ENCODE data around the gene SCYL1. TPM values are rescaled to one million over a fixed set of nuclear protein-coding genes. Genes with fewer than 3 reads are reported as not detected.
A peak's percentile ranks its signal among the peaks of the same experiment; 100 is the strongest.

The SCYL1 gene
- total RNA-seq, 2 experiments from 2014 or later = 66.5 to 78.8 TPM

DNA sequence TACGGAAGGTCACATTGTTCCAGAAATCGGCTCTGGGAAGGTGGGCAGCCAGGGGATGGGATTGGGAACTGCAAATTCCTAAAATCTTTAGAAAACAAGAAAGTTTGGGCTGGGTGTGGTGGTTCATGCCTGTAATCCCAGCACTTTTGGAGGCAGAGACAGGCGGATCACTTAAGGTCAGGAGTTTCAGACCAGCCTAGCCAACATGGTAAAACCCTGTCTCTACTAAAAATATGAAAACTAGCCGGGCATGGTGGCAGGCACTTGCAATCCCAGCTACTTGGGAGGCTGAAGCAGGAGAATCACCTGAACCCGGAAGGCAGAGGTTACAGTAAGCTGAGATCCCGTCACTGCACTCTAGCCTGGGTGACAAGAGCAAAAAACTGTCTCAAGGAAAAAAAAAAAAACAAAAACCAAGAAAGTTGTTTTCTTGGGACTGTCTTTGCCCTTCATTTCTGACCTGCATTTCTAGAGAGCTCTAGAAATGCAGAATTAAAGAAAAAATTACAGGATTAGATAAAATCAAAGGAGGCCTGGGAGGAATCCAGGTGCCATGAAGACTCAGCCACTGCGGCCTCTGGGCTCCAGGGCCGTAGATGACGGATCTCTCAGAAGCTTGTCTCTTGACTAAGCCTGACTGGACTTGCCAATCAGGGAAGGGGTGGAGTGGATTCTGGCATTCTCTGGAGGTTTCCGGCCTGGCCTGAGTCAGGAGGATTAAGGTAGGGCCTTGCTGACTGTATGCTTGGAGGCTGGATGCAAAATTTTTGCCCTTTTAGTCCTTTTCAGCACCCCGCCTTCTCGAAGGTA is 31.3 kb upstream of the SCYL1 start:
- peaks cover 2% of the 10 kb centered on the region for H3K36me3 Mint-ChIP-seq (ENCODE audit: low read depth)
- no peaks in the 10 kb centered on the region for H3K27me3 Mint-ChIP-seq
- no peaks in the 10 kb centered on the region for H3K9me3 Mint-ChIP-seq (ENCODE audit: low read depth)
- DNase-seq (no peak), ATAC-seq (no peak)
- H3K4me1 Mint-ChIP-seq = peaks cover 67% of the 10 kb centered on the region
- ChIA-PET POLR2A (interaction anchor here (0.6 to 25.9 kb wide), 11 partner anchors 8 to 110 kb away, joined by 3 to 1637 read pairs (median 10); partner anchors contain the start of gene NEAT1), CTCF (interaction anchor here (0.6 to 8.4 kb wide), 12 partner anchors 10 to 1328 kb away, joined by 3 to 72 read pairs (median 4); partner anchors contain the start of genes NEAT1 and ZNHIT2)
- peak overlapping the region; percentile 91 for H3K27ac Mint-ChIP-seq
- H3K4me3 Mint-ChIP-seq = peak overlapping the region; percentile 65
- intact Hi-C loops (cut with DNase I, micrococcal nuclease) = loop anchor here in 1 of 2 experiments (1.0 kb wide), 2 partner anchors 16 to 21 kb away; no protein-coding TSS in a partner anchor

DNA sequence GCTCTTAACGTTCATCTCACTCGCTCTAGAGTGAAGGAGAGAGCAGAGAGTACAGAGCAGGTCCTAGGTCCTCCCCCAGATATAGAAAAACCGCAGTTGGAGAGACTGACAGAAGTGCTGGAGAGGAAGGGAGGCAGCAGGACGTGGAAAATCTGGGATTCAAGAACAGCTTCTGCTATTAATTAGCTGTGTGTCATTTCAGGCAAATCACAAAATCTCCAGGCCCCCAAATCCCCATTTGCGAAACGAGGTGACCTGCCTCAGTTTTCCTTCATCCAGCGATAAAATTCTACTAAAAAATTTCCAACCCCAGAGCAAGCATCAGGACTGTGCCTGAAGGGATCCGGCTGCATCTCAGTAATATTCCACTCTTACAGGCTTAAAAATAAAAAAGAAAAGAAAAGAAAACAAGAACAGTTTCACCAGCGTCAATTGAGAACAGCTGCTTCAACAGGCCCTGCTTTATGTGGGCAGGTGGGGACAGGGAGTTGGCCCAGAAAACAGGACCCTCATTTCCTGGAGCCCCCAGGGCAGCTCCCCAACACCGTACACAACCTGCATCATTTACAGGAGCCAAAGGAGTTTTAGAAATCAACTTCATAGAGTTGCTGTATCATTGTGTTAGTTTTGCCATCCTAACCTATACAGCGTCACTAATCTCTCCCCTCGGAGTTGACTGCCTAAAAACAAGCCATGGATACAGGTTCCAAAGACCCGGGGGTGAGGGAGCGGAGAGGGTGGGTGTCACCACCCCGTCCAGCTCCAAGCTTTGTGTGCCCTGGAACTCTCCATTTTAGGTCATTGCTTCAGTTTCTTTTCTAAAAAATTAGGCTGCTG is 28.4 kb upstream of the SCYL1 start:
- no peaks in the 10 kb centered on the region for H3K9me3 Mint-ChIP-seq (ENCODE audit: low read depth)
- H3K27ac Mint-ChIP-seq = peak overlapping the region; percentile 96
- ATAC-seq (peak; percentile 8), DNase-seq (peak; percentile 45)
- POLR2A ChIA-PET = interaction anchor here (0.7 to 25.9 kb wide), 15 partner anchors 9 to 1951 kb away, joined by 3 to 1637 read pairs (median 5); partner anchors contain the start of genes NEAT1, POLA2 and ZNRD2
- peaks cover 2% of the 10 kb centered on the region for H3K36me3 Mint-ChIP-seq (ENCODE audit: low read depth)
- CTCF ChIA-PET = interaction anchor here (0.7 to 6.0 kb wide), 13 partner anchors 10 to 91 kb away, joined by 3 to 90 read pairs (median 4); partner anchors contain the start of gene NEAT1
- intact Hi-C loops (cut with DNase I, micrococcal nuclease) = loop anchor here (1.0 to 2.0 kb wide), 8 partner anchors 19 to 718 kb away; partner anchors contain the start of genes NEAT1 (in 2 of the 2), SLC25A45 (in 2 of the 2) and SF1 (in 1 of the 2)
- H3K27me3 Mint-ChIP-seq = no peaks in the 10 kb centered on the region
- peaks cover 49% of the 10 kb centered on the region for H3K4me1 Mint-ChIP-seq
- no peak overlapping the region for H3K4me3 Mint-ChIP-seq

DNA sequence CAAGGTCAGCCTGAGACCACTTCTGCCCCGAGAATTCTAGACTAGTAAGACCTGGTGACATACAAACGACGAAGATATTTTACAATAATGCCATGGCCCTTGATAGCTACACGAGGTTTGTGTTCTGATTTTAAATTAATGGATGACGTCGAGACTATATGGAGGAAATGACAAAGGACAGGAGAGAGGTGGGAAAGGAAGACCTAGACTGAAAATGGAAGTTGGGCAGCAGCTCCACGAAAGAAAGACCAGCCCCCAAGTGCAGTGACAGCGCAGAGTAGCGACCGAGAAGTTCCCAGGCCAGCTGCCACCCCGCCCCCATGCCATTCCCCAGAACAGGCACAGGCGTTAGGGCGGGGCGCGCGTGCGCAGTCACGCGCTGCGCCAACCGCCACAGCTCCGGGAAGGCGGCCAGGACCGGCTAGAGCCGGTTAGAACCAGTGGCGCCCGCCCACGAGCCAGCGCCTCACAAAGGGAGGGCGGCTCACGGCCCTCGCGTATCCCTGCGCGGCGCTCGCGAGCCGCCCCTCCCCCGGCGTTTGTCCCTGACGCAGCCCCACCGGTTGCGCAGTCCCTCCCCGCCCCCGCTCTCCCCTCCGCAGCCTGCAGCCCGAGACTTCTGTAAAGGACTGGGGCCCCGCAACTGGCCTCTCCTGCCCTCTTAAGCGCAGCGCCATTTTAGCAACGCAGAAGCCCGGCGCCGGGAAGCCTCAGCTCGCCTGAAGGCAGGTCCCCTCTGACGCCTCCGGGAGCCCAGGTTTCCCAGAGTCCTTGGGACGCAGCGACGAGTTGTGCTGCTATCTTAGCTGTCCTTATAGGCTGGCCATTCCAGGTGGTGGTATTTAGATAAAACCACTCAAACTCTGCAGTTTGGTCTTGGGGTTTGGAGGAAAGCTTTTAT is 27.5 kb upstream of the SCYL1 start:
- POLR2A ChIA-PET = interaction anchor here (0.5 to 25.9 kb wide), 17 partner anchors 10 to 1950 kb away, joined by 3 to 1637 read pairs (median 5); partner anchors contain the start of genes NEAT1, POLA2 and ZNRD2
- ATAC-seq (peak; percentile 70), DNase-seq (peak; percentile 100)
- peaks cover 41% of the 10 kb centered on the region for H3K4me1 Mint-ChIP-seq
- no peaks in the 10 kb centered on the region for H3K27me3 Mint-ChIP-seq
- H3K27ac Mint-ChIP-seq = peak overlapping the region; percentile 96
- H3K9me3 Mint-ChIP-seq (ENCODE audit: low read depth) = no peaks in the 10 kb centered on the region
- intact Hi-C loops (cut with DNase I, micrococcal nuclease) = loop anchor here (1.0 to 2.0 kb wide), 8 partner anchors 20 to 719 kb away; partner anchors contain the start of genes NEAT1 (in 2 of the 2), SLC25A45 (in 2 of the 2) and SF1 (in 1 of the 2)
- CTCF ChIA-PET = interaction anchor here (0.7 to 6.0 kb wide), 14 partner anchors 9 to 123 kb away, joined by 3 to 90 read pairs (median 4); partner anchors contain the start of gene NEAT1
- peaks cover 2% of the 10 kb centered on the region for H3K36me3 Mint-ChIP-seq (ENCODE audit: low read depth)
- H3K4me3 Mint-ChIP-seq = no peak overlapping the region

DNA sequence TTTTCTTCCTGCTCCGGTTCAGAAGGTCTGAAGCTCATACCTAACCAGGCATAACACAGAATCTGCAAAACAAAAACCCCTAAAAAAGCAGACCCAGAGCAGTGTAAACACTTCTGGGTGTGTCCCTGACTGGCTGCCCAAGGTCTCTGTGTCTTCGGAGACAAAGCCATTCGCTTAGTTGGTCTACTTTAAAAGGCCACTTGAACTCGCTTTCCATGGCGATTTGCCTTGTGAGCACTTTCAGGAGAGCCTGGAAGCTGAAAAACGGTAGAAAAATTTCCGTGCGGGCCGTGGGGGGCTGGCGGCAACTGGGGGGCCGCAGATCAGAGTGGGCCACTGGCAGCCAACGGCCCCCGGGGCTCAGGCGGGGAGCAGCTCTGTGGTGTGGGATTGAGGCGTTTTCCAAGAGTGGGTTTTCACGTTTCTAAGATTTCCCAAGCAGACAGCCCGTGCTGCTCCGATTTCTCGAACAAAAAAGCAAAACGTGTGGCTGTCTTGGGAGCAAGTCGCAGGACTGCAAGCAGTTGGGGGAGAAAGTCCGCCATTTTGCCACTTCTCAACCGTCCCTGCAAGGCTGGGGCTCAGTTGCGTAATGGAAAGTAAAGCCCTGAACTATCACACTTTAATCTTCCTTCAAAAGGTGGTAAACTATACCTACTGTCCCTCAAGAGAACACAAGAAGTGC is 26.7 kb upstream of the SCYL1 start:
- Mint-ChIP-seq H3K9me3 (ENCODE audit: low read depth) (no peaks in the 10 kb centered on the region), H3K4me3 (no peak overlapping the region), H3K36me3 (ENCODE audit: low read depth) (peaks cover 2% of the 10 kb centered on the region), H3K27ac (no peak overlapping the region), H3K27me3 (no peaks in the 10 kb centered on the region), H3K4me1 (peaks cover 33% of the 10 kb centered on the region)
- POLR2A ChIA-PET = interaction anchor here (0.6 to 25.9 kb wide), 25 partner anchors 9 to 769 kb away, joined by 3 to 1637 read pairs (median 4); partner anchors contain the start of genes DPF2, FAU, MRPL49 and NEAT1
- peak; percentile 9 for ATAC-seq
- intact Hi-C loops (cut with DNase I, micrococcal nuclease) = no loop called here
- peak; percentile 79 for DNase-seq
- CTCF ChIA-PET = interaction anchor here (0.7 to 6.0 kb wide), 12 partner anchors 10 to 124 kb away, joined by 3 to 90 read pairs (median 9); partner anchors contain the start of gene NEAT1

DNA sequence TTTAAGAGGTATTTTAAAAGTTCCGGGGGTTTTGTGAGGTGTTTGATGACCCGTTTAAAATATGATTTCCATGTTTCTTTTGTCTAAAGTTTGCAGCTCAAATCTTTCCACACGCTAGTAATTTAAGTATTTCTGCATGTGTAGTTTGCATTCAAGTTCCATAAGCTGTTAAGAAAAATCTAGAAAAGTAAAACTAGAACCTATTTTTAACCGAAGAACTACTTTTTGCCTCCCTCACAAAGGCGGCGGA is 26.2 kb upstream of the SCYL1 start:
- Mint-ChIP-seq H3K4me1 (peaks cover 30% of the 10 kb centered on the region), H3K4me3 (no peak overlapping the region), H3K27ac (no peak overlapping the region), H3K27me3 (no peaks in the 10 kb centered on the region), H3K36me3 (ENCODE audit: low read depth) (peaks cover 2% of the 10 kb centered on the region), H3K9me3 (ENCODE audit: low read depth) (no peaks in the 10 kb centered on the region)
- intact Hi-C loops (cut with DNase I, micrococcal nuclease) = no loop called here
- ChIA-PET CTCF (interaction anchor here (0.7 to 6.0 kb wide), 8 partner anchors 9 to 111 kb away, joined by 3 to 90 read pairs (median 12); partner anchors contain the start of gene NEAT1), POLR2A (interaction anchor here (0.6 to 25.9 kb wide), 26 partner anchors 9 to 720 kb away, joined by 3 to 1637 read pairs (median 4); partner anchors contain the start of genes DPF2, EHBP1L1, FAM89B and FAU)
- ATAC-seq (no peak), DNase-seq (no peak)

DNA sequence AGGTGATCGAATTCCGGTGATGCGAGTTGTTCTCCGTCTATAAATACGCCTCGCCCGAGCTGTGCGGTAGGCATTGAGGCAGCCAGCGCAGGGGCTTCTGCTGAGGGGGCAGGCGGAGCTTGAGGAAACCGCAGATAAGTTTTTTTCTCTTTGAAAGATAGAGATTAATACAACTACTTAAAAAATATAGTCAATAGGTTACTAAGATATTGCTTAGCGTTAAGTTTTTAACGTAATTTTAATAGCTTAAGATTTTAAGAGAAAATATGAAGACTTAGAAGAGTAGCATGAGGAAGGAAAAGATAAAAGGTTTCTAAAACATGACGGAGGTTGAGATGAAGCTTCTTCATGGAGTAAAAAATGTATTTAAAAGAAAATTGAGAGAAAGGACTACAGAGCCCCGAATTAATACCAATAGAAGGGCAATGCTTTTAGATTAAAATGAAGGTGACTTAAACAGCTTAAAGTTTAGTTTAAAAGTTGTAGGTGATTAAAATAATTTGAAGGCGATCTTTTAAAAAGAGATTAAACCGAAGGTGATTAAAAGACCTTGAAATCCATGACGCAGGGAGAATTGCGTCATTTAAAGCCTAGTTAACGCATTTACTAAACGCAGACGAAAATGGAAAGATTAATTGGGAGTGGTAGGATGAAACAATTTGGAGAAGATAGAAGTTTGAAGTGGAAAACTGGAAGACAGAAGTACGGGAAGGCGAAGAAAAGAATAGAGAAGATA is 25.7 kb upstream of the SCYL1 start, which contains the start of gene MALAT1:
Gene MALAT1 (plus strand): TSS at position 69 of the 736 bp plus-strand sequence.
- ATAC-seq (peak; percentile 24), DNase-seq (peak; percentile 96)
- Mint-ChIP-seq H3K36me3 (ENCODE audit: low read depth) (peaks cover 2% of the 10 kb centered on the region), H3K27ac (no peak within 1 kb of the TSS), H3K9me3 (ENCODE audit: low read depth) (no peaks in the 10 kb centered on the region), H3K27me3 (no peaks in the 10 kb centered on the region), H3K4me1 (peaks cover 30% of the 10 kb centered on the region), H3K4me3 (no peak within 1 kb of the TSS)
- ChIA-PET CTCF (interaction anchor here (1.0 to 6.0 kb wide), 11 partner anchors 9 to 237 kb away, joined by 3 to 90 read pairs (median 6); partner anchors contain the start of genes NEAT1 and POLA2), POLR2A (interaction anchor here (0.6 to 25.9 kb wide), 35 partner anchors 8 to 721 kb away, joined by 3 to 1637 read pairs (median 4); partner anchors contain the start of genes DPF2, EHBP1L1, FAM89B and FAU)
- intact Hi-C loops (cut with DNase I, micrococcal nuclease) = no loop called here

DNA sequence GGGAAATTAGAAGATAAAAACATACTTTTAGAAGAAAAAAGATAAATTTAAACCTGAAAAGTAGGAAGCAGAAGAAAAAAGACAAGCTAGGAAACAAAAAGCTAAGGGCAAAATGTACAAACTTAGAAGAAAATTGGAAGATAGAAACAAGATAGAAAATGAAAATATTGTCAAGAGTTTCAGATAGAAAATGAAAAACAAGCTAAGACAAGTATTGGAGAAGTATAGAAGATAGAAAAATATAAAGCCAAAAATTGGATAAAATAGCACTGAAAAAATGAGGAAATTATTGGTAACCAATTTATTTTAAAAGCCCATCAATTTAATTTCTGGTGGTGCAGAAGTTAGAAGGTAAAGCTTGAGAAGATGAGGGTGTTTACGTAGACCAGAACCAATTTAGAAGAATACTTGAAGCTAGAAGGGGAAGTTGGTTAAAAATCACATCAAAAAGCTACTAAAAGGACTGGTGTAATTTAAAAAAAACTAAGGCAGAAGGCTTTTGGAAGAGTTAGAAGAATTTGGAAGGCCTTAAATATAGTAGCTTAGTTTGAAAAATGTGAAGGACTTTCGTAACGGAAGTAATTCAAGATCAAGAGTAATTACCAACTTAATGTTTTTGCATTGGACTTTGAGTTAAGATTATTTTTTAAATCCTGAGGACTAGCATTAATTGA is 25.0 kb upstream of the SCYL1 start:
- CTCF ChIA-PET = interaction anchor here (1.0 to 6.0 kb wide), 12 partner anchors 8 to 238 kb away, joined by 3 to 90 read pairs (median 6); partner anchors contain the start of genes NEAT1 and POLA2
- intact Hi-C loops (cut with DNase I, micrococcal nuclease) = no loop called here

DNA sequence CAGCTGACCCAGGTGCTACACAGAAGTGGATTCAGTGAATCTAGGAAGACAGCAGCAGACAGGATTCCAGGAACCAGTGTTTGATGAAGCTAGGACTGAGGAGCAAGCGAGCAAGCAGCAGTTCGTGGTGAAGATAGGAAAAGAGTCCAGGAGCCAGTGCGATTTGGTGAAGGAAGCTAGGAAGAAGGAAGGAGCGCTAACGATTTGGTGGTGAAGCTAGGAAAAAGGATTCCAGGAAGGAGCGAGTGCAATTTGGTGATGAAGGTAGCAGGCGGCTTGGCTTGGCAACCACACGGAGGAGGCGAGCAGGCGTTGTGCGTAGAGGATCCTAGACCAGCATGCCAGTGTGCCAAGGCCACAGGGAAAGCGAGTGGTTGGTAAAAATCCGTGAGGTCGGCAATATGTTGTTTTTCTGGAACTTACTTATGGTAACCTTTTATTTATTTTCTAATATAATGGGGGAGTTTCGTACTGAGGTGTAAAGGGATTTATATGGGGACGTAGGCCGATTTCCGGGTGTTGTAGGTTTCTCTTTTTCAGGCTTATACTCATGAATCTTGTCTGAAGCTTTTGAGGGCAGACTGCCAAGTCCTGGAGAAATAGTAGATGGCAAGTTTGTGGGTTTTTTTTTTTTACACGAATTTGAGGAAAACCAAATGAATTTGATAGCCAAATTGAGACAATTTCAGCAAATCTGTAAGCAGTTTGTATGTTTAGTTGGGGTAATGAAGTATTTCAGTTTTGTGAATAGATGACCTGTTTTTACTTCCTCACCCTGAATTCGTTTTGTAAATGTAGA is 24.3 kb upstream of the SCYL1 start:
- DNase-seq (peak; percentile 63), ATAC-seq (no peak)
- ChIA-PET CTCF (interaction anchor here (1.0 to 6.0 kb wide), 9 partner anchors 13 to 238 kb away, joined by 3 to 90 read pairs (median 5); partner anchors contain the start of genes NEAT1 and POLA2), POLR2A (interaction anchor here (0.5 to 25.9 kb wide), 24 partner anchors 7 to 1733 kb away, joined by 3 to 1637 read pairs (median 7); partner anchors contain the start of genes EHBP1L1, FAM89B, FRMD8 and NEAT1)
- Mint-ChIP-seq H3K4me3 (no peak overlapping the region), H3K27ac (no peak overlapping the region), H3K36me3 (ENCODE audit: low read depth) (no peaks in the 10 kb centered on the region), H3K27me3 (no peaks in the 10 kb centered on the region), H3K9me3 (ENCODE audit: low read depth) (no peaks in the 10 kb centered on the region), H3K4me1 (peaks cover 36% of the 10 kb centered on the region)
- intact Hi-C loops (cut with DNase I, micrococcal nuclease) = no loop called here

More for the DNA sequence above, 25.0 kb upstream of the SCYL1 start:
- H3K4me1 Mint-ChIP-seq = peaks cover 31% of the 10 kb centered on the region
- no peaks in the 10 kb centered on the region for H3K27me3 Mint-ChIP-seq
- no peaks in the 10 kb centered on the region for H3K36me3 Mint-ChIP-seq (ENCODE audit: low read depth)
- no peak for ATAC-seq
- DNase-seq = no peak
- H3K27ac Mint-ChIP-seq = no peak overlapping the region
- POLR2A ChIA-PET = interaction anchor here (0.5 to 25.9 kb wide), 27 partner anchors 7 to 1789 kb away, joined by 3 to 1637 read pairs (median 6); partner anchors contain the start of genes EHBP1L1, FAM89B, FRMD8 and NEAT1
- no peak overlapping the region for H3K4me3 Mint-ChIP-seq
- no peaks in the 10 kb centered on the region for H3K9me3 Mint-ChIP-seq (ENCODE audit: low read depth)
